Activated naive CD8-positive, alpha-beta T cell (primary cell): ENCODE data around the gene NOP9.

Experiments used
- H3K27ac Mint-ChIP-seq: one replicate; pipeline ENCODE4 v1.8.0; 2021; ENCODE audit warnings: mixed read lengths
- H3K27me3 Mint-ChIP-seq: one replicate; pipeline ENCODE4 v1.8.0; 2021; ENCODE audit warnings: mixed read lengths
- H3K36me3 Mint-ChIP-seq: one replicate; pipeline ENCODE4 v1.8.0; 2021; ENCODE audit warnings: mixed read lengths
- H3K4me1 Mint-ChIP-seq: one replicate; pipeline ENCODE4 v1.8.0; 2021; ENCODE audit warnings: low read depth, mixed read lengths
- H3K4me3 Mint-ChIP-seq: one replicate; pipeline ENCODE4 v1.8.0; 2021; ENCODE audit warnings: mild to moderate bottlenecking, mixed read lengths
- H3K9me3 Mint-ChIP-seq: one replicate; pipeline ENCODE4 v1.8.0; 2021; ENCODE audit warnings: low read depth, mixed read lengths

NOP9 gene

DNA sequence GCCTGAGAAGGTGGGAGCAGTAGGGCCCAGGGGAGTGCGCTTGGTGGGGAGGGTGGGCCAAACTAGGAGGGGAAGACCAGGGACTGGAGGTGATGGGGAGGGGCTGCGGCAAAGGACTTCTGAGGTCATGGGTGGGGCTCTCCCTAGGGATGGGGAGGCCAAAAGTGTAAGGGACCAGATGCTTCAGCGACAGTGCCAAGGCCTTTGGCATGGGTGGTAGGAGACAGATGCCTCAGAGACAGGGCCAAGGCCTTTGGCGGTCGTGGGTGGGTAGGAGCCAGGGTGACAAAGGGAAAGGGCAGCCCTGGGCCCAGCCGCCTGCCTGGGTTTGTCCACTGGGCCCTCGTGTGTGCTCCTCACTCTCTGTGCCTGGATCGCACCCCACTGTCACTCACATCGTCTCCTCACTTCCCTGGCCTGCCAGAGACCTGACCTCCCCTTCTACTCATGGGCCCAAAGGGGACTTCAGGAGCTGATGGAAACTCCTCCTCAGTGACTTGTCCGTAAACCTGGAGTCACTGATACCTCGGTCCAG is 15.1 kb upstream of the NOP9 start:
- H3K4me3 Mint-ChIP-seq = no peak overlapping the region
- H3K9me3 Mint-ChIP-seq = no peaks in the 10 kb centered on the region
- no peaks in the 10 kb centered on the region for H3K27me3 Mint-ChIP-seq
- no peak overlapping the region for H3K27ac Mint-ChIP-seq
- H3K4me1 Mint-ChIP-seq = peaks cover 15% of the 10 kb centered on the region
- H3K36me3 Mint-ChIP-seq = peaks cover 6% of the 10 kb centered on the region

DNA sequence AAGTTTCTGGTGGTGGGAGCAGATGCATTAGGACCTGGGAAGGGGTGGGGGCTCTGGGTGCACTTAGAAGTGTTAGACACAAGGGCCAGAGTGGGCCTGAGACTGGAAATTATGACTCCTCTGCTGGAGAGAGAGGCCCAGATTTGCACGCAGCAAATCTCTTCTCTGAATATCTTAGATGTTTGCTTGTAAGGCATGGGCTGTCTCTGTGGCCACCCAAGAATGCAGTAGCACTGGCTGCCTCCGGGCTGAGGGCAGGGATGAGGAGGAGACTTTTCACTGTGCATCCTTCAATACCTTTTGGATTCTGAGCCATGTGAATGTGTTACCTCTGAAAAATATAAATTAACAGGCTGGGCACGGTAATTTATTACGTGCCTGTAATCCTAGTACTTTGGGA is 14.3 kb upstream of the NOP9 start:
- no peaks in the 10 kb centered on the region for H3K9me3 Mint-ChIP-seq
- no peaks in the 10 kb centered on the region for H3K27me3 Mint-ChIP-seq
- peaks cover 7% of the 10 kb centered on the region for H3K36me3 Mint-ChIP-seq
- H3K4me3 Mint-ChIP-seq = no peak overlapping the region
- H3K27ac Mint-ChIP-seq = no peak overlapping the region
- H3K4me1 Mint-ChIP-seq = peaks cover 15% of the 10 kb centered on the region

DNA sequence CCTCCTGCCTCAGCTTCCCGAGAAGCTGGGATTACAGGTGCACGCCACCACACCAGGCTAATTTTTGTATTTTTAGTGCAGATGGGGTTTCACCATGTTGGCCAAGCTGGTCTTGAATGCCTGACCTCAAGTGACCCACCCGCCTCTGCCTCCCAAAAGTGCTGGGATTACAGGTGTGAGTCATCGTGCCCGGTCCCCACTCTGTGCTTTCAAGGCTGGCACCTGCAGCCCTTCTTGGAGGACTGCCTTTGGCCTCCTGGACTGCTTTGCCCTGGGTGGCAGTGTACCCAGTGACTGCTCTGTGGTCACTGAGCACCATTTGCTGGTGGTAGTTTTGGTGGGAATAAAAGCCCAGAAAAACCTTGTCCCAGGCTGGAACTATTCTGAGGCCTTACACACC is 12.7 kb upstream of the NOP9 start:
- Mint-ChIP-seq H3K27ac (no peak overlapping the region), H3K36me3 (peaks cover 15% of the 10 kb centered on the region), H3K4me1 (peaks cover 17% of the 10 kb centered on the region)

DNA sequence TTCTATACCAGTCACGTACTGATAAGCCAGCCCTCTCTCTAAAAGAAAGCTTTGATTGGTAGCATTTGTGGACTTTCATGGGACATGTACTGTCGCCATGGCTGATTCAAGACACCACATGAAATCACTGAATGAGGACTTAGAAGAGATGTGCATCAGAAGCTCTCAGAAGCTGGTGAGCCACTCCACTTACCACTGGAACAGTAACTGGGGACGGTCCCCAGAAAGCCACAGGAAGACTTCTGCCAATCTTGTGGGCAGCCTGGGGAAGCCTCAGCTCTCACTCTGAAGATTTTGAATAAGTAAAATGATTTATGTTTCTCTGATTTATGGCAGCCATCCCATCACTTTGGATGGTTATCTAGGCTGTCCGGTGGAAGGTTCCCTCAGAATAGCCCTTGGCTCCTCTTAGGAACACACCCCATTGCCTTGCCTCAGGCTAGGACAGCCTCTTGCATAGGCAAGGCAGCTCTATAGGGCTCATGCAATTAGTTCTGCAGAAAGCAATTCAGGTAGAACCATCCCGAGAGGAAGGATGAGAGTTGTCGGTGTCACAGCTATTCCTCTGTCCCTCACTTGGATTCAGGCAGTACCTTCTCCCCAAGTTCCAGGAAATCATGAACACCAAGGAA is 9.9 kb upstream of the NOP9 start:
- Mint-ChIP-seq H3K9me3 (no peaks in the 10 kb centered on the region), H3K4me1 (peaks cover 17% of the 10 kb centered on the region), H3K27ac (no peak overlapping the region), H3K27me3 (no peaks in the 10 kb centered on the region), H3K4me3 (peak overlapping the region; percentile 31), H3K36me3 (peaks cover 21% of the 10 kb centered on the region)

More for the DNA sequence above, 12.7 kb upstream of the NOP9 start:
- H3K9me3 Mint-ChIP-seq = no peaks in the 10 kb centered on the region
- no peaks in the 10 kb centered on the region for H3K27me3 Mint-ChIP-seq
- H3K4me3 Mint-ChIP-seq = no peak overlapping the region

DNA sequence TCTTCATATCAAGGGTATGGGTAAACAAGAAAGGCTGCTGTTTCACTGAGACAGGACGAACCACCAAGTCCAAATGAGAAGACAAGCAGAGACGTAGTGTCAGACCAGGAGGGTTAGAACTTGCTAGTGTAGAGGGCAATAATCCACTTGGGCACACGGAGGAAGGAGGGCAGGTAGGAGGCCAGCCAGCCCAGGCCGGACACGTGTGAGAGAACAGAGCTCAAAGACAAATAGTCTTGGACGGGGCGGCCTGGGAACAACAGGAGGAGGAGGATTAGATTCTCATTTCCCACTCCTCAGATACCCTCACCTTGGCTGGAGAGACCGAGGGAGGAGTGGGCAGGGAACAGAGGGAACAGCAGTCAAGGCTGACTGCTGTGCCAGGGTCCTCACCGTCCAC is 8.9 kb upstream of the NOP9 start:
- no peaks in the 10 kb centered on the region for H3K9me3 Mint-ChIP-seq
- H3K27me3 Mint-ChIP-seq = no peaks in the 10 kb centered on the region
- no peak overlapping the region for H3K4me3 Mint-ChIP-seq
- H3K27ac Mint-ChIP-seq = no peak overlapping the region
- H3K36me3 Mint-ChIP-seq = peaks cover 21% of the 10 kb centered on the region
- H3K4me1 Mint-ChIP-seq = peaks cover 17% of the 10 kb centered on the region

DNA sequence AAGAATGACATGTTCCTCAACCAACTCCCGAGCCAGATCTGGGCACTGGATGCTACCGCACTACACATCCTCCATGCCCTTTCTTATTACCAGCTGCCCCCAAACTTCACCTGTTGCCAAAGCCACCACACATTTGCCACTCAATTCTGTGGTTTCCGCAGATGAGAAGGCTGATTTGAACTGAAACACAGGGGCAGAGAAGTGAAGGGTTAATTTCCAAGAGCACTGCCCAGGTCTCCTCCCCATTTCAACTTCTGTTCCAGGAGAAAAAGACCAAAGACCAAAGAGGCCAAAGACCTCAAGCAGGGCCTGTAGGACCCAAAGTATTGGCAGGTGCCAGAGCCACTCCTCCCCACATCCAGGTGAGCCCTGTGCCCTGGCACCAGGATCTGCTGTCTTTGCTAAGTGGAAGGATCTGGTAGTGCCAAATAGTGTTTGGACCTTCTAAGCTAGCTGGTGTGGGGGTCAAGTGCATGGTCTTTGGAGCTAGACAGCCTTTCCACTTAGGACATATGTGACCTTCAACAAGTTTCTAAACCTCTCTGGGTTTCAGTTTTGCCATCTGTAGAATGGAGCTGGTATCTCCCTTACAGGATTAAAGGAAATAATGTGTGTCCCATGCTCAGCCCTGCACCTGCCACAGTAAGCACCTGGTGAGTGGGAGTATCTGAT is 8.1 kb upstream of the NOP9 start:
- Mint-ChIP-seq H3K4me1 (peaks cover 24% of the 10 kb centered on the region), H3K4me3 (no peak overlapping the region), H3K36me3 (peaks cover 22% of the 10 kb centered on the region), H3K27me3 (no peaks in the 10 kb centered on the region), H3K9me3 (no peaks in the 10 kb centered on the region), H3K27ac (no peak overlapping the region)

DNA sequence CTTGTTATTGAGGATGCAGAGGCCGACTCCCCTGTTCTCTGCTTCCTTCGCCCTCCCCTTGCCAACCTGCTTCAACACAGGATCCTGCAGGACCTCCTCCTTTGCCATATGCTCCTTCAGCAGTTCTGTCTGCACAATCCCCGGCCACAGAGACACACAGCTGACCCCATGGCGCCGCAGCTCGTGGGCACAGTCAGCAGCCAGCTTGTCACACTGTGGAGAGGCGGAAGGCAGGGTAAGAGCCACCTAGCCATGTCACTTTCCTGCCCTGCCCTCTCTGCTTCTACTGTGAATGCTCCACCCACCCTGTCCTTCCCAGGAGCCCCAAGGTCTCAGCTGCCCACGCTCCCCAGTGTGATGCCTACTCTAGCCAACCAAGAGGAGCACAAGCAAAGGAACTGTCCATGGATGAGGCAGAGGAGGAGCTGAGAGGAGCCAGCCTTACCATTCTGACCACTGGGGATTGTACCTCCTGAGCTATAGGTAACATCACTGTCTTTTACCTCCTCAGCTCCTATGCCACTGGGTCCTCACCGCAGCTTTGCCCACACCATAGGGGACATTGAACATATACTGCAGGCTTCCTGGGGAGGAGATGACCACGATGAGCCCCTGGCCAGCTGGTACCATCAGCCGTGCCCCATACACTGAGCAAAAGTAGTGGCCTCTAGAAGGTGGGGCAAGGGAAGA is 7.4 kb upstream of the NOP9 start:
- H3K36me3 Mint-ChIP-seq = peaks cover 24% of the 10 kb centered on the region

DNA sequence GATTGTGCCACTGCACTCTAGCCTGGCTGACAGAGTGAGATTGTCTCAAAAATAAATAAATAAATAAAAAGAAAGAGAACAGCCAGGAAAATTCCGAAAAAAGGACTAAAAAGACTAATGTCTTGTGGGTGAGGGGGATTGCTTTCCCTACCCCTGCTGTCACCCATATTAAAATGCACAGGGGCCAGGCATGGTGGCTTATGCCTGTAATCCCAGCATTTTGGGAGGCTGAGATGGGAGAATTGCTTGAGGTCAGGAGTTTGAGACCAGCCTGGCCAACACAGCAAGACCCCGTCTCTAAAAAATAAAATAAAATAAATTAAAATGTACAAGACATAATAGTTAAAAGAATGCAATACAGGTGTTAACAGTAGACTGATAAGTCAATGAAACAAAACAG is 6.1 kb upstream of the NOP9 start:
- H3K36me3 Mint-ChIP-seq = peaks cover 18% of the 10 kb centered on the region
- H3K4me3 Mint-ChIP-seq = no peak overlapping the region
- H3K4me1 Mint-ChIP-seq = peaks cover 36% of the 10 kb centered on the region

More for the DNA sequence above, 7.4 kb upstream of the NOP9 start:
- H3K4me3 Mint-ChIP-seq = no peak overlapping the region
- no peaks in the 10 kb centered on the region for H3K9me3 Mint-ChIP-seq
- H3K27me3 Mint-ChIP-seq = no peaks in the 10 kb centered on the region
- peaks cover 31% of the 10 kb centered on the region for H3K4me1 Mint-ChIP-seq
- H3K27ac Mint-ChIP-seq = no peak overlapping the region

DNA sequence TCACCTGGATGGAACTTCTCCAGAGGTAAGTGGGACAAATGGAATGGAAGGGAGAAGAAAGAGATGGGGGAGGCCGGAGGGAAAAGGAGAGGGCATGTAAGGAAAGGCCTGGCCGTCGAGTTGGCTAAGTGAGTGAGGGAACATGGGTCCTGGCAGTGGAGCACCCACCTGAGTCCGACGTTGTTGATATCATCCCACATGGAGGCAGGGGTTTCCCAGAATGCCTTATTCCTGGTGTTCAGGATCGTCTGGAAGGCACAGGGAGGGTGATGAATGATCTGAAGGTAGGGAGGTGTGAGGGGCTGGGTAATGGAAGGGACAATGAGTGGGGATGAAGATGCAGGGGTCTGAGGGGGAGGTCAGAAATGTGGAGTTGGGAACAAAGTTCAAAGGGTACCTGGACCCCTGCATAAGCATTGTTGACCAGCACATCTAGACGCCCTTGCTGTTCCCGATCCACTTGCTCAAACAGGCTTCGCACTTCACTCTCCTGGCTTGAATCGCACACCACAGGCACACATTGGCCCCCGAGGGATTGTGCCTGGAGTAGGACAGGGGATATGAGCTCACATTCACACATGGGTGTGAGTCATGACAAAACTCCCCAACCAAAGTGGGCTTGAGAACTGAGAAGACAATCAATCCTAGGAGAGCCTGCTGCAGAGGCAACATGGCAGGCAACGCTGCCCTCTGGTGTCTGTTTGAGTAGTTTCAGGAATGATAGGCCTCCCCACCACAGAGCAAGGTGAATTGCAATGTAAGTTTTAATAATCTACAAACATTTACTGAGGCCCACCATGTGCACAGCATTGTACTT is 3.1 kb upstream of the NOP9 start:
- no peaks in the 10 kb centered on the region for H3K9me3 Mint-ChIP-seq
- no peaks in the 10 kb centered on the region for H3K27me3 Mint-ChIP-seq
- H3K27ac Mint-ChIP-seq = peak overlapping the region; percentile 93
- H3K4me3 Mint-ChIP-seq = peak overlapping the region; percentile 69
- peaks cover 41% of the 10 kb centered on the region for H3K4me1 Mint-ChIP-seq
- H3K36me3 Mint-ChIP-seq = peaks cover 12% of the 10 kb centered on the region

More for the DNA sequence above, 6.1 kb upstream of the NOP9 start:
- H3K27me3 Mint-ChIP-seq = no peaks in the 10 kb centered on the region
- H3K27ac Mint-ChIP-seq = no peak overlapping the region
- no peaks in the 10 kb centered on the region for H3K9me3 Mint-ChIP-seq

DNA sequence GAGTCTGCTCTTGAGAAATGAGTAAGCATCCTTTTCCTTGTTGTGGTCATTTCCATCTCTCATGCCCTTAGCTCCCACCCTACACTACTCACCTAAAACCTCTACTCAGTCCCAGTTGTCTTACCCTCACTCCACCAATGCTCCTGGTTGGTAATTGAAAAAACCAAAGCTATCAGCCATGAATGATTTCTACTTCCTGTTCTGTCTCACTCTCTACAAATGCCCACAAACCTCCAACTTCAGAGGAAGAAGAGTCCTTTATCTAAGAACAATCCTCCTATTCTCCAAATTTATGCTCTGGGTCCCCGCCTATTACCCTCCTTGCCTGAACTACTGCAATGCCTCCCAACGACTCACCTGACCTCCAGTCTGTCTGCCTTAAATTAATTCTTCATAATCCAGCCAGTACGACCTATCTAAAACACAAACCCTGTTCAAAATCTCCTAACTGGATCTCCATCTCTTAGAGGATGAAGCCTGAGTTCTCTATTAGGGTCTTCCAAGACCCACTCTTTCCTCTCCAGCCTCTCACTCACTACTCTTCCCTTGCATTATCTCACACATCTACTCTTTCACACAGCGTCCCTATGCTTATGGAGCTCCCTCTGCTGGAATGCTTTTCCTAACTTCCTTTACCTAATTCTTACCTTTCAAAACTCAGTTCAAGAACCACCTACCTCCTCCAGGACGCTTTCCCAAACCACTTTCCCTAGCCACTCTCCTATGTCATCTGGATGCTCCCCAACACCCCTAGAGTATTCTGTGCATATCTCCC is 2.3 kb upstream of the NOP9 start:
- Mint-ChIP-seq H3K27ac (peak overlapping the region; percentile 23), H3K4me3 (peak overlapping the region; percentile 11)

DNA sequence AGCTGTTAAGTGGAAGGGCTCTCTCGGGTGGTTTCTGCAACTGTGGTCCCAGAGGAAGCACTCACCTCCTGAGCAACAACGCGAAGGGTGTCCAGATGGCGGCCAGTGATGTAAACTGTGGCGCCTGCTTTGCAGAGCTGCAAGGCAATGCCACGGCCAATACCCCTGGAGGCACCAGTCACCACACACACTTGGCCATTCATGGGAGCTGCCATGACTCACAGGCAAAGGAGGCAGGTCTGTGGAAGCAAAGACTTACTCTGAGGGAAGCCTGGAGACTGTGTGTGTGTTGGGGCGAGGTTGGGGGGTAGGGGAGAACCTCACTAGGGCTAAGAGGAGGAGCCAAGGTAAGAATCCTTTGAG is 777 bp upstream of the NOP9 start:
- peak overlapping the region; percentile 94 for H3K27ac Mint-ChIP-seq
- peaks cover 42% of the 10 kb centered on the region for H3K4me1 Mint-ChIP-seq
- H3K36me3 Mint-ChIP-seq = peaks cover 9% of the 10 kb centered on the region
- peak overlapping the region; percentile 96 for H3K4me3 Mint-ChIP-seq
- no peaks in the 10 kb centered on the region for H3K27me3 Mint-ChIP-seq
- H3K9me3 Mint-ChIP-seq = no peaks in the 10 kb centered on the region

More for the DNA sequence above, 2.3 kb upstream of the NOP9 start:
- no peaks in the 10 kb centered on the region for H3K9me3 Mint-ChIP-seq
- peaks cover 42% of the 10 kb centered on the region for H3K4me1 Mint-ChIP-seq
- no peaks in the 10 kb centered on the region for H3K27me3 Mint-ChIP-seq
- peaks cover 12% of the 10 kb centered on the region for H3K36me3 Mint-ChIP-seq

DNA sequence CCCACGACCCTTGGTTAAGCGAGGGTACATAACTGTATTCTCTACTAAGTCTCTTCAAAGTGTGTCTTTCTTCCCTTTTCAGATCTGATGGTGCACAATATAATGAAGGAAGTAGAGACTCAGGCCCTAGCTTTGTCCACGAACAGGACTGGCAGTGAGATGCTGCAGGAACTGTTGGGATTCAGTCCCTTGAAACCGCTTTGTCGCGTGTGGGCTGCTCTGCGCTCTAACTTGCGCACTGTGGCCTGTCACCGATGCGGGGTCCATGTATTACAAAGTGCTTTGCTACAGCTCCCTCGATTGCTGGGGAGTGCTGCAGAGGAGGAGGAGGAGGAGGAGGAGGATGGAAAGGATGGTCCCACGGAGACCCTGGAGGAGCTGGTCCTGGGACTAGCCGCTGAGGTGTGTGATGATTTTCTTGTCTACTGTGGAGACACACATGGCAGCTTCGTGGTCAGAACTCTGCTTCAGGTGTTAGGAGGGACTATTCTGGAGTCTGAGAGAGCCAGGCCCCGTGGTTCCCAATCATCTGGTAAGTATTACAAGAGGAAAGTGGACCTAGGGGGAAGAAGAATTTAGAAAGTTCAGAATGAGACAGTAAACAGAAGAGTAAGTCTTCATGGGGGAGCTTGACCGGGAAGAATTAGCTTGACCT is 803 bp downstream of the NOP9 start:
- Mint-ChIP-seq H3K4me3 (peak overlapping the region; percentile 96), H3K27me3 (no peaks in the 10 kb centered on the region), H3K27ac (peak overlapping the region; percentile 50), H3K4me1 (peaks cover 42% of the 10 kb centered on the region), H3K36me3 (peaks cover 13% of the 10 kb centered on the region), H3K9me3 (no peaks in the 10 kb centered on the region)

DNA sequence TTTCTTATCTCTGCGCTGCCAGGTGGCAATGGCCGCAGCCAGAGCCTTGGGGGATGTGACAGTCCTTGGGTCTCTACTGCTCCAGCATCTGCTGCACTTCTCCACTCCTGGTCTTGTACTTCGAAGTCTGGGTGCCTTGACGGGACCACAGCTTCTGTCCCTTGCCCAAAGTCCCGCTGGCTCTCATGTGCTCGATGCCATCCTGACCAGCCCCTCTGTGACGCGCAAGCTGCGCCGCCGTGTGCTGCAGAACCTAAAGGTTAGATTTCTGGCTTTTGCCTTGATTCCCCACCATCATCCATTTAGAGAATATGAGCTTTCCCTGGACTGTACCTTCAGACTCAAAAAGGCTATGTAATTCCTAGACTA is 4.4 kb downstream of the NOP9 start:
- no peaks in the 10 kb centered on the region for H3K9me3 Mint-ChIP-seq
- H3K36me3 Mint-ChIP-seq = peaks cover 11% of the 10 kb centered on the region
- H3K27ac Mint-ChIP-seq = no peak overlapping the region
- no peaks in the 10 kb centered on the region for H3K27me3 Mint-ChIP-seq
- peaks cover 26% of the 10 kb centered on the region for H3K4me1 Mint-ChIP-seq
- H3K4me3 Mint-ChIP-seq = no peak overlapping the region

DNA sequence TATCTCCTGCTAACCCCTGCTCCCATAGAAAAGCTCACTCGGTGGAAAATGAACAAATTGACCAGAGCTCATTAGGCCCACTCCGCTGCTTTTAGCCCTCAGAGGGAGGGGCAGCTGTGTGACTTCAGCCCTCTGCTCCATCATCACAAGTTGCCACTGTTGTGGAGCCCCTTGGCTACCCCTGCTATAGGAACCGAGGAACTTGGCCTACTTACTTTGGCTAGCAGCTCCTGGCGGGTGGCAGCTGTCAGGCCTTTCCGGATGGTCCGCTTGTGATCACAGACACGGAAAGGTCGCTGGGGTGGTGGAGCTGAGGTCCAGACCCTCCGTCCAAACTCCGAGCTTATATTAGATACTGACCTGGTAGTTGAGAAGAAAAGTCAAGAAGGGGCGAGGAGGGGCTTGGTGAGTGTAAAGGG is 7.5 kb downstream of the NOP9 start:
- Mint-ChIP-seq H3K27me3 (no peaks in the 10 kb centered on the region), H3K4me3 (no peak overlapping the region), H3K36me3 (peaks cover 8% of the 10 kb centered on the region), H3K9me3 (no peaks in the 10 kb centered on the region), H3K27ac (no peak overlapping the region), H3K4me1 (peaks cover 28% of the 10 kb centered on the region)
